Muscle layer of duodenum (tissue), 2 donors: Measurements from ENCODE around the gene CYP4F22.
"Not testable (repeated sequence)": the region's sequence is repeated elsewhere in the genome, so short reads cannot be mapped to it uniquely, and the experiment has no call there.

Source experiments
- H3K27ac ChIP-seq: one replicate; pipeline ENCODE4 v1.7.0; 2013; ENCODE audit warnings: mild to moderate bottlenecking, low read length
- H3K27me3 ChIP-seq: one replicate; pipeline ENCODE4 v1.7.0; 2013; ENCODE audit warnings: low read depth, mild to moderate bottlenecking, control low read depth, low read length
- H3K36me3 ChIP-seq, 2 donors: one replicate each; pipeline ENCODE4 v1.7.0; 2013; ENCODE audit warnings: low read length in 2 of 2, control low read depth in 1 of 2, mild to moderate bottlenecking in 1 of 2; ENCODE audit not compliant: insufficient read depth in 2 of 2, control insufficient read depth in 1 of 2
- H3K4me1 ChIP-seq, 2 donors: one replicate each; pipeline ENCODE4 v1.7.0; 2013; ENCODE audit warnings: low read length in 2 of 2, mild to moderate bottlenecking in 2 of 2, control low read depth in 1 of 2, moderate library complexity in 1 of 2; ENCODE audit not compliant: insufficient read depth in 2 of 2, control insufficient read depth in 1 of 2
- H3K4me3 ChIP-seq, 2 donors: one replicate each; pipeline ENCODE4 v1.7.0; 2013; ENCODE audit warnings: low read length in 2 of 2, low read depth in 1 of 2, mild to moderate bottlenecking in 1 of 2
- H3K9me3 ChIP-seq, 2 donors: one replicate each; pipeline ENCODE4 v1.7.0; 2013; ENCODE audit warnings: low read length in 2 of 2, control low read depth in 1 of 2, mild to moderate bottlenecking in 1 of 2; ENCODE audit not compliant: control insufficient read depth in 1 of 2
- donor health status: healthy.

Gene CYP4F22

DNA sequence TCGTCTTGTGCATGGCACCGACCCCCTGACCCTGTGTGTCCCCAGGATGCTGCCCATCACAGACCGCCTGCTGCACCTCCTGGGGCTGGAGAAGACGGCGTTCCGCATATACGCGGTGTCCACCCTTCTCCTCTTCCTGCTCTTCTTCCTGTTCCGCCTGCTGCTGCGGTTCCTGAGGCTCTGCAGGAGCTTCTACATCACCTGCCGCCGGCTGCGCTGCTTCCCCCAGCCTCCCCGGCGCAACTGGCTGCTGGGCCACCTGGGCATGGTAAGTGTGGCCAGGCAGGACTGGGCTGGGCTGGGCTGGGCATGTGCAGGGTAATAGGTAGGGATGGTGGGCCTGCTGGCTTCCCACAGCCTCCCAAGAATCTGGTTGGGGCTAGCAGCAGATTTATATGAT is 17.0 kb downstream of the CYP4F22 start:
- Histone ChIP-seq H3K27ac (no peak overlapping the region), H3K36me3 (no peaks in the 10 kb centered on the region), H3K27me3 (no peaks in the 10 kb centered on the region), H3K9me3 (peaks cover 0 to 4% of the 10 kb centered on the region in 2 donors), H3K4me3 (no peak overlapping the region), H3K4me1 (no peaks in the 10 kb centered on the region)

DNA sequence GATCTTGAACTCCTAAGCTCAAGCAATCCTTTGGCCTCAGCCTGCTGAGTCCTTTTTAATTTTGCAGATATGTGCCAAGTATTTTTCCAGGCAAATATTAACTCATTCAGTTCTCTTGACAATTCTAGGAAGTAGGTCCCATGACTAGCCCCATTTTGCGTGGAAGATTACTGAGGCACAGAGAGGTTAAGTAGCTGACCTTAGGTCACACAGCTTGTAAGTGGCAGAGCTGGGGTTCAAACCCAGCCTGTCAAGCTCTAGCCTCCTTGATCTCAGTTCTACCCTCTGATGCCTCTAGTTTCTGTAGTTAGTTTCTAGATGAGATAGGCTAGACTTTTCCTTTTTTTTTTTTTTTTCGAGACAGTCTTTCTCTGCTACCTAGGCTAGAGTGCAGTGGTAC is 18.1 kb downstream of the CYP4F22 start:
- H3K27ac ChIP-seq: no peak overlapping the region
- H3K27me3 ChIP-seq: no peaks in the 10 kb centered on the region
- H3K4me3 ChIP-seq: no peak overlapping the region
- no peaks in the 10 kb centered on the region for H3K36me3 ChIP-seq
- H3K9me3 ChIP-seq: peaks cover 0 to 4% of the 10 kb centered on the region in 2 donors
- no peaks in the 10 kb centered on the region for H3K4me1 ChIP-seq

DNA sequence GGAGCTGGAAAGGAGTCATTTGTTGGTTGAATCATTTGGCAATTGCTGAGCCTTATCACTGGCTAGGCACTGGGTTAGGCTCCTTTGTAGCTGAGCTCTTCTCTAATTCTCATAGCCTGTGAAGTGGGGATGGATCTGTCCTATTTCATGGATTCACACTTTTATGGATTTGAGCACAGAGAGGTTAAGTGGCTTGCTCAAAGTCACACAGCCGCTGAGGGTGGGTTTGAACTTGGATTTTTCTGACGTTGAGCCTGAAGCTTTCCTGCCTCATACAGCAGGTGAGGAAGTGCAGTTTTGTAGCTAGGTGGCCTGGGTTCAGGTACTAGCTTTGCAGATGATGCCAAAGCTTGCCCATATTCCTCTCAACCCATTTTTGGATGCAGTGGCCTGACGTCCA is 19.4 kb downstream of the CYP4F22 start:
- Histone ChIP-seq H3K27ac (no peak overlapping the region), H3K4me1 (no peaks in the 10 kb centered on the region), H3K9me3 (peaks cover 0 to 4% of the 10 kb centered on the region in 2 donors), H3K27me3 (no peaks in the 10 kb centered on the region), H3K36me3 (no peaks in the 10 kb centered on the region), H3K4me3 (no peak overlapping the region)

DNA sequence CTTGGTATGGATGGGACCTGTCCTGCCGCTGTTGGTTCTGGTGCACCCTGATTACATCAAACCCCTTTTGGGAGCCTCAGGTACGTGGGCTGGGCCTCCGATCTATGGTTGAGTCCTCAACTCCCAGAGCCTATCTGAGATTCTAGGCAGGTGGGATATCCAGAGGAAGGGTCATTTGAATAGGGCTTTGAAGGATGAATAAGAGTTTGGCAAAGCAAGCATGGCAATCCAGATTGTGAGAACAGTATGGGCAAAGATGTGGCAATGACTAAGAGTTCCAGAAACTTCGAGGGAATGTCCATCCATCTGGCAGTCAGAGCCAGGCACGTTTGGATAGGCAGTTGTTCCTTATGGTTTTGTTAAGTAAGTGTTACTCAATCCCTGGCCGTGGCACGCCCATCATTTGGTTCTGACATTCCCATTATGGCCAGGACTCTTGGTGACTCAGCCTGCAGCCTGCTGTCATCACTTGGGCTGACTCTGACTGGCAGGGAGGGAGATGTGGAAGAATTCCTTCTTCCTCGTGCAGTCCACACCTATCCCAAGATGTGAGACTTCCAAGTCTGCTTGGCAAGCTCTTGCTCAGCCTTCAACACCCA is 21.5 kb downstream of the CYP4F22 start:
- H3K27me3 ChIP-seq: no peaks in the 10 kb centered on the region
- H3K4me1 ChIP-seq: no peaks in the 10 kb centered on the region
- H3K9me3 ChIP-seq: peaks cover 0 to 4% of the 10 kb centered on the region in 2 donors
- no peak overlapping the region for H3K4me3 ChIP-seq
- no peak overlapping the region for H3K27ac ChIP-seq
- no peaks in the 10 kb centered on the region for H3K36me3 ChIP-seq

DNA sequence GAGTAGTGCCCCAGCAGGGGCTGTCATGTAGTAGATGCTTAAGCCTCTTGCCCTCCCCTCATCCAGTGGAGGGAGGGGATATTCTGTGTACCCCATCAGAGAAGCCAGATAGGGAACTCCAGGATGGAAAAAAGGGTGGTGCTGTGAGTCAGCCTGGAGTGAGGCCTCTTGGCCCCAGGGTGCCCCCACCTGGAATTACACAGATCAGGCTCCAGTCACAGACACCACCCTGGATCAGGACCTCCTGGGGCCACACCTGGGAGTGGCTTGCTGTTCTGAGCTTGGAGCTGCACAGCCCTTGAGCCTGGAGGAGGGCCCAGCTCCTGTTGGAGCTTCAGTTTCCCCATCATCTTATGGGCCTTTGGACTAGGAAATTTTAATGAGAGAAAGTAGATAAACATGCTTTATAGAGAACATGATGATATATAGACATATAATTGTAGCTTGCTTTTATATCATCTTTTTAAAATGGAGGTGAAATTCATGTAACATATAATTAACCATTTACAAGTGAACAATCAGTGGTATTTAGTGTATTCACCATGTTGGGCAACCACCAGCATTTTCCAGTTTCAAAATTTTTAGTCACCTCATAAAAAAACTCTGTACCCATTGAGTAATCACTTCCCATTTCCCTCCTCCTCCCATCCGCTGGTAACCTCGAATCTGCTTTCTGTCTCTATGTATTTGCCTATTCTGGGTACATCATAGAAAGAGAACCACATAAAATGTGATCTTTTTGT is 24.6 kb downstream of the CYP4F22 start:
- H3K9me3 ChIP-seq: peaks cover 0 to 4% of the 10 kb centered on the region in 2 donors
- no peaks in the 10 kb centered on the region for H3K27me3 ChIP-seq
- no peaks in the 10 kb centered on the region for H3K36me3 ChIP-seq
- H3K4me1 ChIP-seq: no peaks in the 10 kb centered on the region
- H3K4me3 ChIP-seq: no peak overlapping the region
- no peak overlapping the region for H3K27ac ChIP-seq

DNA sequence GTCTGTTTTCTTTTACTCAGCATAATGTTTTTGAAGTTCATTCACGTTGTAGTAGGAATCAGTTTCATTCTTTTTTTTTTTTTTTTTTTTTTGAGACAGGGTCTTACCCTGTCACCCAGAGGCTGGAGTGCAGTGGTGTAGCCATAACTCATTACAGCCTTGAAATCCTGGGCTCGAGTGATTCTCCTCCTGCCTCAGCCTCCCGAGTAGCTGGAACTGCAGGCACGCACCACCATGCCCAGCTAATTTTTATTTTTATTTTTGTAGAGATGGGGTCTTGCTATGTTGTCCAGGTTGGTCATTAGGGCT is 25.2 kb downstream of the CYP4F22 start:
- not testable (repeated sequence) for H3K36me3 ChIP-seq, H3K27ac ChIP-seq, H3K9me3 ChIP-seq, H3K4me1 ChIP-seq, H3K27me3 ChIP-seq, H3K4me3 ChIP-seq

DNA sequence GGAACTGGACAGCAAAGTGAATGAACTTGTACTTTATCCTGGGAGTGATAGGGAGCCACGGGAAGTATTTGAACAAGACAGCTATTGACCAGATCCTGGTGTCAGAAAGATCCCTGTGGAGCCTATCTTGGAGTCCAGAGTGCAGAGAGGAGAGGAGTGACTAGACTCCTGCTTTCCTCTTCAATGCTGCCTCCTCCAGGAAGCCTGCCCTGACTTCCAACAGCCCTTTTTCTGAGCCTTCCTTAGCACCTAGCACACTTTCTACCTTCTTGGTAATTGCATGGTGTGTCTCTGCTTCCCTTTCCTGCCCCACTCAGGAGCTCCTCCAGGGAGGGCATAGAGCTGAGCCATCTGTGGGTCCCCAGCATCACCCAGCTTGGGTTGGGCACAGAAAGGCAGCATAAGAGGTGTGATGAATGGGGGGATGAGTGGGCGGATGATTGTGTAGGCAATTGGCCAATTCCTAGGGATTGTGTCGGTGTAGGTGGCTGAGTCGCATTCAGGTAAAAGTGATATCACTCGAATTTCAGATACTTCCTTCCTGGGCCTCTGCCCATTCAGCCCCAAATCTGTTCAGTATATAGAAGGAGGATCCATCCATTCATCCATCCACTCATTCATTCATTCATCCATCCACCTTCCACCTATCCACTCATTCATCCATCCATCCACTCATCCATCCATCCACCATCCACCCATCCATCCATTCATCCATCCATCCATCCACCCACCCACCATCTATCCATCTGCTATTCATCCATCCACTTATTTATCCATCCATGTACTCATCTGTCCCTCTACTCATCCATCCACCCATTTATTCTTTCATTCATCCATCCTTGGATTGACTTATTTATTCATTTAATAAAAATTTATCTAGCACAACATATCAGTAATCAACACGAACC is 26.9 kb downstream of the CYP4F22 start:
- Histone ChIP-seq H3K27ac (no peak overlapping the region), H3K36me3 (no peaks in the 10 kb centered on the region), H3K4me3 (no peak overlapping the region), H3K4me1 (no peaks in the 10 kb centered on the region), H3K9me3 (peaks cover 0 to 5% of the 10 kb centered on the region in 2 donors), H3K27me3 (no peaks in the 10 kb centered on the region)

DNA sequence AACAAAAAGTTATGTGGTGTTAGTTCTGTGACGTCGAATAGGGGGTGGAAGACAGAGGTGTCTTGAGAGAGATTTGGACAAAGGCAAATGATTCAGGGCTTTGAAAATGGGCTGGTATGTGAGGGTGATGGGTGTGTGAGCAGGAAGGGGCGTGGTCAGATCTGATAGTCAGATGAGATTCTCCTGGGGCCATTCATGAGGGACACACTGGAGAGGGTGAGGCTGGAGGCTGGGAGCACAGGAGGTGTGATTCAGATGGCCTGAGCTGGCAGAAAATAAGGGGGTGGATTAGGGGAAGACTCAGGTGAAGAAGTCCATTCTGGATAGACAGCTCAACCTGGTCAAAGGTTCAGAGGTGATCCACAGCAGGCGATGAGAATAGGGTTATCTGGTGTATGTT is 28.0 kb downstream of the CYP4F22 start:
- no peaks in the 10 kb centered on the region for H3K27me3 ChIP-seq
- no peaks in the 10 kb centered on the region for H3K36me3 ChIP-seq
- H3K27ac ChIP-seq: no peak overlapping the region
- H3K4me1 ChIP-seq: no peaks in the 10 kb centered on the region
- H3K9me3 ChIP-seq: peaks cover 0 to 5% of the 10 kb centered on the region in 2 donors
- H3K4me3 ChIP-seq: no peak overlapping the region

DNA sequence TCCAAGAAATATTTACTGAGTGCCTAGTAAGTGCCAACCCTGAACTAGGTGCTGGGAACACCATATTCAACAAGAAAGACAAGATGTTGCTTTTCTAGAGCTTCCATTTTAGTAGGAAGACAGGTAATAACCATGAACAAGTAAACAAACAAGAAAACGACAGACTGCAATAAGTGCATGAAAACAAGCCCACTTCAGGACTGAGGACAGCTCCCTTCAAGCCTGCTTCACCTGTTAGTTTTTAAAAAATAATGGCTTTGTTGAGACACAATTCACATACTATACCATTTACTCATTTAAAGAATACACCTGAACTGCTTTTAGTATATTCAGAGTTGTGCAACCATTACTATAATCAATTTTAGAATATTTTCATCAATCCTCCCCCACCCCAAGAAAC is 30.4 kb downstream of the CYP4F22 start:
- Histone ChIP-seq H3K4me3 (no peak overlapping the region), H3K27ac (no peak overlapping the region), H3K9me3 (peaks cover 0 to 5% of the 10 kb centered on the region in 2 donors), H3K27me3 (no peaks in the 10 kb centered on the region), H3K36me3 (no peaks in the 10 kb centered on the region), H3K4me1 (no peaks in the 10 kb centered on the region)

DNA sequence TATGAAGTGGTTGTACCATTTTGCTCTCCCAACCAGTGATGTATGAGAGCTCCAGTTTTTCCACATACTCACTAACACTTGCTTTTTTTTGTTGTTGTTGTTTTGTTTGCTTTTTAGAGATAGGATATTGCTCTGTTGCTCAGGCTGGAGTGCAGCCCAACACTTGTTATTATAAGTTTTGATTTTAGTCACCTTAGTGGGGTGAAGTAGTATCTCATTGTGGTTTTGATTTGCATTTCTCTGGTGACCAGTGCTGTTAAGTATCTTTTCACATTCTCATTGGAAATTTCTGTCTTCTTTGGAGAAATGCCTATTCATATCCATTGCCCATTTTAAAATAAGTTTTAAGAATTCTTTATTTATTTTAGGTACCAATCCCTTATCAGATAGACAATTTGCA is 31.3 kb downstream of the CYP4F22 start:
- Histone ChIP-seq H3K27me3 (no peaks in the 10 kb centered on the region), H3K36me3 (no peaks in the 10 kb centered on the region), H3K4me3 (no peak overlapping the region), H3K9me3 (peaks cover 0 to 5% of the 10 kb centered on the region in 2 donors), H3K27ac (no peak overlapping the region), H3K4me1 (no peaks in the 10 kb centered on the region)

DNA sequence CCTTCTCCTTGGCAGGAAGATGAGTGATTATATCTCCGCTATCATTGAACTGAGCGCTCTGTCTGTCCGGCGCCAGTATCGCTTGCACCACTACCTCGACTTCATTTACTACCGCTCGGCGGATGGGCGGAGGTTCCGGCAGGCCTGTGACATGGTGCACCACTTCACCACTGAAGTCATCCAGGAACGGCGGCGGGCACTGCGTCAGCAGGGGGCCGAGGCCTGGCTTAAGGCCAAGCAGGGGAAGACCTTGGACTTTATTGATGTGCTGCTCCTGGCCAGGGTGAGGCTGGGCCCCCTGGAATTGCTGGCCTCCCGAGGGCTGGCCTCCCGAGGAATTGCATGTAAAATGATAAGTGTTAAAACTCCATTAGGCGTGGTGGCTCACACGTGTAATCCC is 32.1 kb downstream of the CYP4F22 start:
- Histone ChIP-seq H3K9me3 (peaks cover 0 to 5% of the 10 kb centered on the region in 2 donors), H3K36me3 (no peaks in the 10 kb centered on the region), H3K27ac (no peak overlapping the region), H3K4me3 (no peak overlapping the region), H3K27me3 (no peaks in the 10 kb centered on the region), H3K4me1 (no peaks in the 10 kb centered on the region)
